Heart left ventricle (tissue), 13 donors: ENCODE measurements around the gene TBC1D19.

ENCODE experiments used
- POLR2A ChIP-seq, 2 donors: fragments of 450-650 bp; IDR thresholded peaks; one replicate each; pipeline ENCODE4 v1.6.1; 2017; ENCODE audit warnings: antibody characterized with exemption in 2 of 2, mild to moderate bottlenecking in 2 of 2, moderate library complexity in 2 of 2
- TF ChIP-seq, protein P1 (sequence below), 12 donors: fragments of 200-600 bp; sonication (generic) in 4 of 12; IDR thresholded peaks; one replicate each; pipeline versions ENCODE4 v1.5.0 to v1.8.0; 2018 to 2022; ENCODE audit warnings: antibody characterized with exemption in 12 of 12, mild to moderate bottlenecking in 5 of 12
- donor health status: ischemic (EF 13 %, LVEDD 7.1; RV severe dilation, severe dysfunction).
- donor health status: DM: no; HTN: yes; CAD: no.
- donor health status: DM: no; HTN: no; CAD: no.
- donor health status: ischemic (EF 25% LVEDD 6.9; RV normal size, moderate dysfunction).
- donor health status: ischemic (EF 25% LVEDD 5.7; RV mildly dilated, moderate dysfunction).
- donor health status: ischemic (EF 35%, LVEDD 5.7; RV mildly dilated, moderate dysfunction).
- donor health status: nonischemic (EF 11% LVEDD 7.7; RV severe dilation, severe dysfunction).
- donor health status: DM: yes; HTN: yes; CAD: no.
- donor health status: PGD.
- donor health status: ischemic (EF 29% LVEDD 5.4; RV normal size, mild dysfunction).
- donor health status: nonischemic (EF 23%, LVEDD 6.1; RV moderate dilation, normal function).

DNA sequence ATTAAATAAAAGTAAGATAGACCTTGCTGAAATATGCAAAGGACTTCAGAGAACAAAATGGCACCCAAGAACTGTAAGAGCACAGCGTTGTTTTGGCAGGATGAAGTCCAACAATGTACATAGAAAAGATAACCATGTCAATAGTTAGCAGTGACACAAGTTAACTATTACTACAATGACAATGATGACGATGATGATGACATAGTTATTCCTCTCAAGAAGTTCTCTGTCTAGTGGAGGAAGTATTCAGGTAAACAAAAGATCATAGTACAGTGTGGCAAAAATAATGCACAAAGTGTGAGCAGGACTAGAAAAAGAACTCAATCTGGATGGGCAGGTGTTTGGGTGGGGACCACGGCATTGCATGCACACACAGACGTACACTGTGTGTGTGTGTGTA is 201.4 kb downstream of the TBC1D19 start:
- TF ChIP-seq, protein P1, sequence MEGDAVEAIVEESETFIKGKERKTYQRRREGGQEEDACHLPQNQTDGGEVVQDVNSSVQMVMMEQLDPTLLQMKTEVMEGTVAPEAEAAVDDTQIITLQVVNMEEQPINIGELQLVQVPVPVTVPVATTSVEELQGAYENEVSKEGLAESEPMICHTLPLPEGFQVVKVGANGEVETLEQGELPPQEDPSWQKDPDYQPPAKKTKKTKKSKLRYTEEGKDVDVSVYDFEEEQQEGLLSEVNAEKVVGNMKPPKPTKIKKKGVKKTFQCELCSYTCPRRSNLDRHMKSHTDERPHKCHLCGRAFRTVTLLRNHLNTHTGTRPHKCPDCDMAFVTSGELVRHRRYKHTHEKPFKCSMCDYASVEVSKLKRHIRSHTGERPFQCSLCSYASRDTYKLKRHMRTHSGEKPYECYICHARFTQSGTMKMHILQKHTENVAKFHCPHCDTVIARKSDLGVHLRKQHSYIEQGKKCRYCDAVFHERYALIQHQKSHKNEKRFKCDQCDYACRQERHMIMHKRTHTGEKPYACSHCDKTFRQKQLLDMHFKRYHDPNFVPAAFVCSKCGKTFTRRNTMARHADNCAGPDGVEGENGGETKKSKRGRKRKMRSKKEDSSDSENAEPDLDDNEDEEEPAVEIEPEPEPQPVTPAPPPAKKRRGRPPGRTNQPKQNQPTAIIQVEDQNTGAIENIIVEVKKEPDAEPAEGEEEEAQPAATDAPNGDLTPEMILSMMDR (IDR thresholded peaks at IDR 0.05): no peak
- no peak for TF ChIP-seq POLR2A (IDR thresholded peaks at IDR 0.05)
